HepG2 (cell line): ENCODE results near the gene CREBBP. TPM values are rescaled to one million over a fixed set of nuclear protein-coding genes. Genes with fewer than 3 reads are reported as not detected.

Source experiments
- ATAC-seq: fragments of 200-7000 bp; cut with Tn5 transposase; 3 replicates; pipeline ENCODE4 v1.9.1; 2020; ENCODE audit warnings: mild to moderate bottlenecking, moderate library complexity
- BruUV-seq: library from RNA; stranded (reverse); fragments of 400-500 nt; replicated peaks from 2 replicates; lab custom pipeline; 2021; lab: Mats Ljungman, UMichigan
- CTCF ChIA-PET: fragments of 300-600 bp; formaldehyde crosslinking; extraction: SDS; loops from one replicate; lab custom pipeline; 2021; ENCODE audit warnings: low total read pairs, inconsistent platforms, low intra/inter-chr PET ratio; lab: Yijun Ruan, JAX
- POLR2A ChIA-PET: fragments of 350-600 bp; sonication (Branson Sonifier 250); formaldehyde crosslinking; loops from one replicate; lab custom pipeline; 2020; ENCODE audit warnings: antibody characterized with exemption, inconsistent platforms; lab: Yijun Ruan, JAX
- DNase-seq: peaks from one replicate; pipeline ENCODE4 v3.0.0-alpha.2; 2015; ENCODE audit warnings: low spot score
- FAIRE-seq: peaks from 3 replicates; lab custom pipeline; 2011; peaks lifted over from hg19 to GRCh38; lab: Jason Lieb, UNC
- H2AFZ ChIP-seq: one replicate; pipeline ENCODE4 v1.6.1; 2011; ENCODE audit warnings: low read length, inconsistent platforms
- H3K27ac ChIP-seq: fragments of 300-600 bp; 3 replicates; pipeline ENCODE4 v1.8.0; 2011; ENCODE audit warnings: mixed run types, mild to moderate bottlenecking, mixed read lengths, low read length, inconsistent platforms; ENCODE audit not compliant: insufficient read depth; ENCODE audit errors: extremely low read length
- H3K27me3 ChIP-seq, 2 experiments: fragments of 200-600 bp in 1 of 2; 2 replicates in 1 of 2; 3 replicates in 1 of 2; pipeline versions ENCODE4 v1.6.0 to v1.8.0; 2011; ENCODE audit warnings: low read length in 2 of 2, mild to moderate bottlenecking in 2 of 2, moderate library complexity in 2 of 2, inconsistent platforms in 1 of 2; ENCODE audit not compliant: insufficient read depth in 2 of 2, control insufficient read depth in 1 of 2
- H3K36me3 ChIP-seq, 2 experiments: fragments of 200-600 bp in 1 of 2; replicated peaks in 1 of 2; 2 replicates in 1 of 2; 3 replicates in 1 of 2; pipeline versions ENCODE4 v1.5.1 to v1.8.0; 2011; ENCODE audit warnings: low read length in 2 of 2, inconsistent platforms in 1 of 2; ENCODE audit not compliant: insufficient read depth in 2 of 2, control insufficient read depth in 1 of 2
- H3K4me1 ChIP-seq: 2 replicates; pipeline ENCODE4 v1.5.1; 2012; ENCODE audit warnings: low read length, inconsistent platforms; ENCODE audit not compliant: insufficient read depth
- H3K4me2 ChIP-seq: 2 replicates; pipeline ENCODE4 v1.6.0; 2011; ENCODE audit warnings: low read depth, low read length, inconsistent platforms
- H3K4me3 ChIP-seq, 3 experiments: fragments of 200-600 bp in 1 of 3; sonication (generic), shearing (Covaris generic) in 1 of 3; replicated peaks in 1 of 3; 2 replicates each; pipeline ENCODE4 v1.5.1; 2011 to 2016; ENCODE audit warnings: low read length in 3 of 3, inconsistent platforms in 2 of 3, low read depth in 2 of 3, mild to moderate bottlenecking in 2 of 3, control low read depth in 1 of 3, mixed read lengths in 1 of 3; ENCODE audit not compliant: insufficient read depth in 1 of 3
- H3K79me2 ChIP-seq: one replicate; pipeline ENCODE4 v1.6.1; 2011; ENCODE audit warnings: low read length, inconsistent platforms; ENCODE audit not compliant: insufficient read depth
- H3K9ac ChIP-seq: 2 replicates; pipeline ENCODE4 v1.6.0; 2011; ENCODE audit warnings: mild to moderate bottlenecking, low read depth, low read length, inconsistent platforms; ENCODE audit not compliant: insufficient read depth
- H3K9me3 ChIP-seq: 2 replicates; pipeline ENCODE4 v1.5.1; 2012; ENCODE audit warnings: mild to moderate bottlenecking, low read length
- H4K20me1 ChIP-seq: 2 replicates; pipeline ENCODE4 v1.6.0; 2011; ENCODE audit warnings: inconsistent platforms, mild to moderate bottlenecking, low read length, moderate library complexity; ENCODE audit not compliant: insufficient read depth
- CENPBD1 ChIP-seq: sonication (generic); formaldehyde crosslinking; IDR thresholded peaks from 2 replicates; pipeline ENCODE4 v1.8.0; 2022; ENCODE audit warnings: missing genetic modification reagents, low read depth, mild to moderate bottlenecking, borderline replicate concordance
- E2F1 ChIP-seq: sonication (generic); formaldehyde crosslinking; IDR thresholded peaks from 2 replicates; pipeline ENCODE4 v1.5.0; 2020; ENCODE audit warnings: missing genetic modification reagents
- GABPB1 ChIP-seq: IDR thresholded peaks from 2 replicates; pipeline ENCODE4 v1.6.1; 2016; ENCODE audit warnings: mild to moderate bottlenecking, missing genetic modification reagents, moderate library complexity, missing compliant biosample characterization
- GMEB1 ChIP-seq: sonication (generic); formaldehyde crosslinking; IDR thresholded peaks from 2 replicates; pipeline ENCODE4 v1.5.1; 2020; ENCODE audit warnings: missing genetic modification reagents, mild to moderate bottlenecking, borderline replicate concordance
- HOXA3 ChIP-seq: sonication (generic); formaldehyde crosslinking; IDR thresholded peaks from 2 replicates; pipeline ENCODE4 v1.5.0; 2020; ENCODE audit warnings: missing genetic modification reagents
- KDM2A ChIP-seq: sonication (generic); formaldehyde crosslinking; IDR thresholded peaks from 2 replicates; pipeline ENCODE4 v1.4.0; 2020; ENCODE audit warnings: low read depth, missing genetic modification reagents, borderline replicate concordance
- MYC ChIP-seq: sonication (generic); formaldehyde crosslinking; IDR thresholded peaks from 2 replicates; pipeline ENCODE4 v1.9.0; 2021; ENCODE audit warnings: missing genetic modification reagents, borderline replicate concordance
- NKX3-1 ChIP-seq: sonication (generic); formaldehyde crosslinking; IDR thresholded peaks from 2 replicates; pipeline ENCODE4 v1.5.0; 2020; ENCODE audit warnings: missing genetic modification reagents
- UBTF ChIP-seq: sonication (generic); formaldehyde crosslinking; IDR thresholded peaks from 2 replicates; pipeline ENCODE4 v1.4.0; 2020; ENCODE audit warnings: mild to moderate bottlenecking, missing genetic modification reagents
- ZNF274 ChIP-seq: sonication (generic); formaldehyde crosslinking; IDR thresholded peaks from 2 replicates; pipeline ENCODE4 v1.5.1; 2020; ENCODE audit warnings: mild to moderate bottlenecking, missing genetic modification reagents
- ZNF296 ChIP-seq: sonication (generic); formaldehyde crosslinking; conservative IDR thresholded peaks from 2 replicates; pipeline ENCODE4 v1.5.0; 2020; ENCODE audit warnings: mild to moderate bottlenecking, missing genetic modification reagents
- ZNF558 ChIP-seq: sonication (generic); formaldehyde crosslinking; IDR thresholded peaks from 2 replicates; pipeline ENCODE4 v1.9.0; 2022; ENCODE audit warnings: mild to moderate bottlenecking, missing genetic modification reagents, borderline replicate concordance
- ZNF564 ChIP-seq: sonication (generic); formaldehyde crosslinking; IDR thresholded peaks from 2 replicates; pipeline ENCODE4 v1.8.1; 2023; ENCODE audit warnings: mild to moderate bottlenecking, missing genetic modification reagents
- ZNF703 ChIP-seq: sonication (generic); formaldehyde crosslinking; IDR thresholded peaks from 2 replicates; pipeline ENCODE4 v1.5.1; 2020; ENCODE audit warnings: missing genetic modification reagents, mild to moderate bottlenecking, moderate library complexity, borderline replicate concordance
- WGBS: methylation state at CpG from one replicate; pipeline ENCODE4 v1.1.6; 2017; ENCODE audit warnings: low lambda C conversion rate; 5-methylcytosine and 5-hydroxymethylcytosine counted together
- in situ Hi-C: cut with HindIII; loops from 2 replicates; pipeline ENCODE4 v1.10.0; 2017; ENCODE audit warnings: low pct_unique_long_range_greater_than_20kb; ENCODE audit not compliant: extremely low pct_ligation_motif_present
- intact Hi-C: fragments of 100-400 bp; cut with micrococcal nuclease; formaldehyde crosslinking; loops from one replicate; pipeline ENCODE4 v1.10.0; 2022; ENCODE audit not compliant: unreplicated experiment
- polyA plus RNA-seq, 8 experiments: library from polyadenylated mRNA; depleted of rRNA in 3 of 8; stranded (reverse) in 7 of 8; unstranded in 1 of 8; fragments of >200 nt; fragmentation: Illumina TruSeq in 4 of 8; extraction: Trizol in 4 of 8; gene quantifications; 2 replicates each; pipeline versions ENCODE4 v1.2.1 to v1.2.3, GENCODE V29; 2011 to 2016; ENCODE audit warnings: low read depth in 4 of 8, missing spikeins in 1 of 8, mixed read lengths in 1 of 8; ENCODE audit not compliant: insufficient read depth in 1 of 8
- total RNA-seq, 5 experiments: library from RNA; depleted of rRNA; stranded (reverse); fragments of >200 nt; fragmentation: Illumina TruSeq; extraction: Trizol; gene quantifications; 2 replicates each; pipeline ENCODE4 v1.2.3, GENCODE V29; 2016; ENCODE audit warnings: low read depth in 1 of 5
- TF ChIP-seq, protein P1 (sequence below): sonication (generic); formaldehyde crosslinking; IDR thresholded peaks from 2 replicates; pipeline ENCODE4 v1.4.0; 2020; ENCODE audit warnings: missing genetic modification reagents

Gene CREBBP
- total and polyA plus RNA-seq, 2 of the 13 experiments (the other 11 are each of a cell fraction or from before 2014, with no cell fraction given) = 5.3 to 10.4 TPM

DNA sequence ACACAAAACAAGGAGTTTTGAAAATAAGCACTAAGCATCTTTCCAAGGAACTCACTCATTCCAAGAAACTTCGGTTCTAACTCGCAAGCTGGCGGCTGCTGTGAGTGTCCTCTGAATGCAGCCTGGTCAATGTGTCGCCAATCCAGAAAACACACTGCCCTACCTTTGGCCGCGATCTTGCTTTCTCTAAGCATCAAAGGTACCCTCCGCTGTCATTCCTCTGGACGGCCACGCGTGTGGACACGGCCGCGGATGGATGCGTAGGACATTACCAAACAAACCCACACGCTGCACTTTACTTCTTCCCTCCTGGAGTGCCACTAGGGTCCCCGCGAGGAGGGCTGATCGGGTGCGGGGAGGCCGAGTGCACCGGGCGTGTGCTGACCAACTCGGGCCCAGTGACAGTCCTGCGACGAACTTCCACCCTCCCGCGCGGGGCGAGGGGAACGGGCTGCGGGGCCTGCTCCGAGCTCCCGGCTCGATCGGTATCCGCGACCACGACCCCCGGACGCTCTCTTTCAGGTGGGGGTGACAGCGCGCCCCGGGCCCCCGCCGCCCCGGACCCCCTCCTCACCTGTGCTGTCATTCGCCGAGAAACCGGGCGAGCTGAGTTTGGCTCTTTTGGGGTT, 1.1 kb downstream of the CREBBP start:
- no peaks in the 10 kb centered on the region; a peak in 2 of 5 replicates for H3K27me3 ChIP-seq
- DNase-seq = no peak
- CTCF ChIA-PET = no interaction called here
- peaks cover 80% of the 10 kb centered on the region for H3K4me1 ChIP-seq
- no peak overlapping the region for H2AFZ ChIP-seq
- peak overlapping the region; percentile 16 for H3K27ac ChIP-seq
- no peak for FAIRE-seq
- H3K9ac ChIP-seq = peak overlapping the region; percentile 80
- in situ Hi-C loops = no loop called here
- H4K20me1 ChIP-seq = peaks cover 51% of the 10 kb centered on the region
- peak; percentile 58 for ATAC-seq
- WGBS = 5% methylated on average over 8 of the region's 50 CpGs
- H3K79me2 ChIP-seq = peaks cover 53% of the 10 kb centered on the region
- BruUV-seq = no TSS peak
- POLR2A ChIA-PET = no interaction called here
- peak overlapping the region; percentile 67 to 90 (median 88) for H3K4me3 ChIP-seq
- peaks cover 0 to 1% of the 10 kb centered on the region in 2 experiments; a peak in 2 of 5 replicates for H3K36me3 ChIP-seq
- H3K4me2 ChIP-seq = peak overlapping the region; percentile 96
- intact Hi-C loops = loop anchor here (10.0 kb wide), 1 partner anchor 65 kb away; no protein-coding TSS in a partner anchor
- H3K9me3 ChIP-seq = no peaks in the 10 kb centered on the region
- TF ChIP-seq, protein P1, sequence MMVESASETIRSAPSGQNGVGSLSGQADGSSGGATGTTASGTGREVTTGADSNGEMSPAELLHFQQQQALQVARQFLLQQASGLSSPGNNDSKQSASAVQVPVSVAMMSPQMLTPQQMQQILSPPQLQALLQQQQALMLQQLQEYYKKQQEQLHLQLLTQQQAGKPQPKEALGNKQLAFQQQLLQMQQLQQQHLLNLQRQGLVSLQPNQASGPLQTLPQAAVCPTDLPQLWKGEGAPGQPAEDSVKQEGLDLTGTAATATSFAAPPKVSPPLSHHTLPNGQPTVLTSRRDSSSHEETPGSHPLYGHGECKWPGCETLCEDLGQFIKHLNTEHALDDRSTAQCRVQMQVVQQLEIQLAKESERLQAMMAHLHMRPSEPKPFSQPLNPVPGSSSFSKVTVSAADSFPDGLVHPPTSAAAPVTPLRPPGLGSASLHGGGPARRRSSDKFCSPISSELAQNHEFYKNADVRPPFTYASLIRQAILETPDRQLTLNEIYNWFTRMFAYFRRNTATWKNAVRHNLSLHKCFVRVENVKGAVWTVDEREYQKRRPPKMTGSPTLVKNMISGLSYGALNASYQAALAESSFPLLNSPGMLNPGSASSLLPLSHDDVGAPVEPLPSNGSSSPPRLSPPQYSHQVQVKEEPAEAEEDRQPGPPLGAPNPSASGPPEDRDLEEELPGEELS (CRISPR knock-in tag) = no peak
- TF ChIP-seq ZNF558 (CRISPR knock-in tag) = 0 out of 2 replicates have a peak, but pooled peaks have one; percentile 28
- TF ChIP-seq NKX3-1 = no peak
- peak; percentile 38; the same call in 1 of the 2 replicates for TF ChIP-seq MYC (CRISPR knock-in tag)
- TF ChIP-seq GMEB1 (CRISPR knock-in tag) = 0 out of 2 replicates have a peak, but pooled peaks have one; percentile 19
- TF ChIP-seq CENPBD1 (CRISPR knock-in tag) = no peak
- TF ChIP-seq UBTF (CRISPR knock-in tag) = peak; percentile 65; the same call in 1 of the 2 replicates
- TF ChIP-seq KDM2A (CRISPR knock-in tag) = peak; percentile 42; the same call in 1 of the 2 replicates
- TF ChIP-seq GABPB1 = peak; percentile 29; the same call in 1 of the 2 replicates
- peak; percentile 37; the same call in 1 of the 2 replicates for TF ChIP-seq ZNF274 (CRISPR knock-in tag)
- no peak for TF ChIP-seq E2F1 (CRISPR knock-in tag)
- TF ChIP-seq ZNF703 (CRISPR knock-in tag) = no peak
- TF ChIP-seq HOXA3 = 0 out of 2 replicates have a peak, but pooled peaks have one; percentile 11
- no peak for TF ChIP-seq ZNF564 (CRISPR knock-in tag)
- 0 out of 2 replicates have a peak, but pooled peaks have one; percentile 26 for TF ChIP-seq ZNF296 (CRISPR knock-in tag)
